HG03039 (cell line): ENCODE measurements around the gene CHST6.
"Not testable (repeated sequence)": the region's sequence is repeated elsewhere in the genome, so short reads cannot be mapped to it uniquely, and the experiment has no call there.

Experiments used
- ATAC-seq: cut with Tn5 transposase; IDR thresholded peaks from one replicate; pipeline ENCODE4 v1.9.1; 2021; ENCODE audit warnings: mild to moderate bottlenecking, moderate library complexity; ENCODE audit not compliant: unreplicated experiment

CHST6 gene

DNA sequence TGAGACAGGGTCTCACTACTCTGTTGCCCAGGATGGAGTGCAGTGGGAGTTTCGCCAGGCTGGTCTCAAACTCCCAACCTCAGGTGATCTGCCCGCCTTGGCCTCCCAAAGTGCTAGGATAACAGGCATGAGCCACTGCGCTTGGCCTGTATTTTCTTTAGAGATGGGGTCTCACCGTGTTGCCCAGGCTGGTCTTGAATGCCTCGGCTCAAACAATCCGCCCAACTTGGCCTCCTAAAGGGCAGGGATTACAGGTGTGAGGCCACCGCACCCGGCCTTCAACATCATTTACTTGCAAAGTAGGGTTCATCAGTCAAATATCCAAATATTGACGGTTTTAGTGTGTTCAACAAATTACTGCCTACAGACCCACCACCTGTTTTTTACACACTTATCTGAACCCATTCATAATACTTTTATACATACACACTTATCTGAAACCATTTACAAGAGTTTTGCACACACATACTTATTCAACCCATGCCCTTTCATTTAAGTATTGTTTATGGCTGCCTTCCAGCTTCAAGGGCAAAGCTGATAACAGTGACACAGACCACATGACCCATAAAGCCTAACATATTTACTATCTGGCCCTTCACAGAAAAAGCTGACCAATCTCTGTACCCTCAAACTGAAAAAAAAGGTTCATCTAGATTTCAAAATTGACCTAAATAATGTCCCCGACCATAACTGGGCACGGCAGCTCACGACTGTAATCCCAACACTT is 42.6 kb downstream of the CHST6 start:
- no peak for ATAC-seq

- no peak for ATAC-seq
These were observed 48.8 kb downstream of the CHST6 start for GRCh38 chr16:75446416-75446815.

GRCh38 chr16:75445298-75445697 is 49.9 kb downstream of the CHST6 start:
- ATAC-seq = no peak

- no peak for ATAC-seq
These were observed 51.9 kb downstream of the CHST6 start for GRCh38 chr16:75443298-75443697.

GRCh38 chr16:75433732-75434413 is 61.4 kb downstream of the CHST6 start:
- peak; percentile 68 for ATAC-seq

- peak; percentile 94 for ATAC-seq
These were observed 62.2 kb downstream of the CHST6 start, which contains the start of gene CFDP1 for GRCh38 chr16:75432828-75433731. Gene CFDP1 (minus strand): TSS chr16:75433503. CDS start chr16:75433352, 151 bp downstream.

DNA sequence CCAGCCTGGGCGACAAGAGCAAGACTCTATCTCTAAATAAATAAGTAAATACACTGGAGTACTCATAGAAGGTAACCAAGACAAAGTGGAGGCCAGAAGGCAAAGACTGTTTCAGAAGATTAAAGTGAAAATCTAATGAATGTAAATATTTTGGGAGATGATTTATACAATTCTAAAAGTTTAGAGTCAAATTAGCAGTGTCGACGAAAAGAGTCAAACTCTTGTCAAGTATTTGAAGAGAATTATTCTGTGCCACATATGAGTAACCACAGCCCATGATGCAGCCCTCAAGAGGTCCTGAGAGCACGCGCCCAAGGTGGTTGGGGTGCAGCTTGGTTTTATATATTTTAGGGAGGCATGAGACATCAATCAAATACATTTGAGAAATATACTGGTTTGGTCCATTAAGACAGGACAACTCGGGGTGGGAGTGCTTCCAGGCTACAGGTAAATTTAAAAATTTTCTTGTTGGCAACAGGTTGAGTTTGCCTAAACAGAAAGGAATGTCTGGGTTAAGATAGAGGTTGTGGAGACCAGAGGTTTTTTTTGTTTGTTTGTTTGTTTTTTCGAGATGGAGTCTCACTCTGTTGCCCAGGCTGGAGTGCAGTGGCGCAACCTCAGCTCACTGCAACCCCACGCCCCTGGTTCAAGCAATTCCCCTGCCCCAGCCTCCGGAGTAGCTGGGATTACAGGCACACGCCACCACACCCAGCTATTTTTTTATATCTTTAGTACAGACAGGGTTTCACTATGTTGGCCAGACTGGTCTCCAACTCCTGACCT is 65.4 kb downstream of the CHST6 start:
- ATAC-seq = no peak

DNA sequence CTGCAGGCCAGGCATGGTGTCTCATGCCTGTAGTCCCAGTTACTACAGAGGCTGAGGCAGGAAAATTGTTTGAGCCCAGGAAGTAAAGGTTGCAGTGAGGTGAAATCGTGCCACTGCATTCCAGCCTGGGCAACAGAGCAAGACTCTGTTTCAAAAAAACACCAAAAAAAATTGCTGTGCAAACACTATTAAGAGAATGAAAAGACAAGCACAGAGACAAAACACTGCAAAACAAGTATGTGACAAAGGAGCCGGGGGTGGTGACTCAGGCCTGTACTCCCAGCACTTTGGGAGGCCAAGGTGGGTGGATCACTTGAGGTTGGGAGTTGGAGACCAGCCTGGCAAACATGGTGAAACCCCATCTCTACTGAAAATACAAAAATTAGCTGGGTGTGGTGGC is 68.7 kb downstream of the CHST6 start:
- ATAC-seq = not testable (repeated sequence)

DNA sequence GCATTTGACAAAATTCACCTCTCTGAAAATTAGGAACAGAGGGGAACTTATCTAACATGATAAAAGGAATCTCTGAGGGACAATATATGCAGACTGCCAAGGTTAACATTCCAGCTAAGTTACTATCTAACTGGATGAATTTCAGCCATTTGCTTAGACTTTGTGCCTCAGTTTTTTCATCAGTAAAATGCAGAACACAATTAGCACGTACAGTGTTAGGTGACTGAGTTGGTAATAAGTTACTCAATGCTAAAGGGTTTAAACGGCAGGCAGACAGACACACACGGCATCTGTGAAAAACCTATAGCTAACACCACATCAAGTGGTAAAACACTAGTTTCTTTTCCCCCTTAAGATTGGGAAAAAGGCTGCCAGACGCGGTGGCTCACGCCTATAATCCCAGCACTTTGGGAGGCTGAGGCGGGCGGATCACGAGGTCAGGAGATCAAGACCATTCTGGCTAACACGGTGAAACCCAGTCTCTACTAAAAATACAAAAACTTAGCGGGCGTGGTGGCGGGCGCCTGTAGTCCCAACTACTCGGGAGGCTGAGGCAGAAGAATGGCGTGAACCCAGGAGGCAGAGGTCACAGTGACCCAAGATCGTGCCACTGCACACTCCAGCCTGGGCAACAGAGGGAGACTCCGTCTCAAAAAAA is 71.0 kb downstream of the CHST6 start:
- not testable (repeated sequence) for ATAC-seq

DNA sequence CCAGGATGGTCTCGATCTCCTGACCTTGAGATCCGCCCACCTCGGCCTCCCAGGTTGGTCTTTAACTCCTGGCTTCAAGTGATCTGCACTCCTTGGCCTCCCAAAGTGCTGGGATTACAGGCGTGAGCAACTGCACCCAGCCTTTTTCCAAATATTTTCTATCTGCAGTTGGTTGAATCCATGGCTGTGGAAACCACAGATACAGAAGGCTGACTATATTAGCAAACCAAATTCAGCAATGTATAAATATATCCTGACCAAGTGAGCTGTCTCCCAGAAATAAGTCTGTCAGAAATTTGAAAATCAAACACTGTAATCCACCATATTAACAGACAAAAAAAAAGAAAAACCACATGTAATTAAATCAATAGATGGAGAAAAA is 71.5 kb downstream of the CHST6 start:
- ATAC-seq = no peak
